Activated CD8-positive, alpha-beta memory T cell treated with anti-CD3 and anti-CD28 coated beads for 24 hours (primary cell): ENCODE measurements around the gene CISH.

Experiments used
- DNase-seq: peaks from one replicate; pipeline ENCODE4 v3.0.0-alpha.2; 2020

The CISH gene

DNA sequence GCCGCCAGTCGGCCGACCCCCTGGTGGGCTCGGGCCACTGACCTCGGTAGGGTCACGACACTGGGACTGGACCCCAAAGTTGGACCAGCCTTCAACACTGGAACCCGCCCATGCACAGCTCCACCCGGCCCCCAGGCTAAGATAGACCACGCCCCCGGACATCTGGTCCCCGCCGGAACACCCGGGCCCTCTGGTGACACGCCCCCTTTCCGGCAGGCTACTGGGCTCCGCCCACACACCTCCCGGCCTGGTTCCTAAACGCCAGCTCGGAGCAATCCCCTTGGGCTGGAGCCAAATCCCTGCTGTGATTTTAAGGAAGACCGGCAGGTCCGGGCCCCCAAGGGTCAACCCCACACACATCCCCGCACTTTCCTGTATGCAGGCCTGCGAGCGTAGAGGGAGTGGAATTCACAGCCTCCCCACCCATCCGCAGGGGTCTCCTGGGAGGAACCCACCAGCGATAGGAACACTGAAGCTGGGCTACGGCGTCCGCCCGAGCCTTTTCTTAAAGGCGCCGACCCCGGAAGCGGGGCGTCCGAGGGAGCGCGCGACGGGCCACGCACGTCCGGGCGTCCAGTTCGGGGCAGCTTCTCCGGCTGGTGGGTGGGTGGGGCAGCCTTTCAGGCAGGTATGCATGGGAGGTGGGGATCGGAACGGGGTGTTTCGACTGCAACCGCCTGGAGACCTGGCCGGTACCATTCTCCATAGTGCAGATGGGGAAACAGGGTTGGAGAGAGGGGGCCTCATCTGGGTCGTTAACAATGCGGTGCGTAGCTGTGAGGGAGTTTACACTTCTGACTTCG lies 42.4 kb downstream of the CISH start, which contains the start of gene HEMK1:
HEMK1 (plus strand) TSS at position 576 of the 803 bp plus-strand sequence. CDS start 1,583 bp downstream, outside the sequence.
- DNase-seq = peak; percentile 98

DNA sequence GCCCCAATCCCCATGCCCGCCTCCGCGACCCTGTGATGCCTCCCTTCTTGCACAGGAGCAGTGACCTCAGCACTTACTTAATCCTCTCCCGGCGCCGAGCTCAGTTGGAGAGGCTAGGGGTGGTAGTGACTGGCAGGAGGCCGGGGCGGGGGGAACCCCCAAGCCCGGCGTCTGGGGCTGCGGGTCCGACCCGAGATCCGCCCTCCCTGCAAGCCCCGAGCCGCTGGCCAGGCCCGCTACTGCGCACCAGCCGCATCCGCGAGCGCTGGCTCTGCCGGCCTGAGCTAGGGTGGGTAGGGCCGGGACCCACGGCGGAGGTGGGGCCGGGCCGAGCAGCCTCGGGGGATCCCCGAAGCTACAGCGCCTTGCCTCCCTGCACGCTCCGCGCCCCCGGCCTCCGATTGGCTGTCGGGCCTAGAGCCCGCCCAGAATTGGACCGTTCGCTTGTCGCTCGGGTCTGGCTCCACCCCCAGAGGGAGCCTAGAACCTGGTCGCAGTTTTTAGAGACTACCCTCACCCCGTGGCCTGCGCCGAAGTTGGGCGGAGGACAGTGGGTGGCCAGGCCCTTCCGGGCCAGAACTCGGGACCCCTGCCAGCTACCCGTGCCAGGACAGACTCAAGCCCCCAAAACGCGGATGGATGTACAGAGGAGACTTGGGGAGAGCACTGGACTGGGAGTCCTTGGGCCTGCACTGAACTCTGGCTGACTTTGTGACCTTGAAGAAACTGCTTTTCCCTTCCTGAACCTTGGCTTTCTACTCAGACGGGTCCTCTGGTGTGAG lies 44.0 kb downstream of the CISH start, which contains the start of gene C3orf18:
C3orf18 (minus strand) TSS at position 362 of the 782 bp plus-strand sequence. CDS start 2,048 bp downstream, outside the sequence.
- peak; percentile 97 for DNase-seq

DNA sequence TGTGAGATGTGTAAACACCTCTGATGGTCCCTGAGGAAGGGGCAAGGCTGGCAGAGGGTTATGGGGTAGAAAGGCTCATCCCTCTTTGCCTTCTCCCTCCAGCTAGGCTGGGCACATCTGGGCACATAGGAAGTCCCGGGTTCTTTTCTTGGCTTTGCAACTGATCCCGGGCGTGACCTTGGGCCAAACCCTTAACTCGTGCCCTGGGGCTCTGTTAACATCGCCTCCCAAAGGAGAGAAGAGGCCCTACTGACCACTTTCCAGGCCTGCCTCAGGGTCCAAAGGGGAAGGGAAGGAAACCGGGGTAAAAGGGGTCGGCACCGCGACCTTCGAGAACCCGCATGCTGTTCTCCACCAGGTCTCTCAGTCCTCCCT lies 44.6 kb downstream of the CISH start:
- DNase-seq = no peak

DNA sequence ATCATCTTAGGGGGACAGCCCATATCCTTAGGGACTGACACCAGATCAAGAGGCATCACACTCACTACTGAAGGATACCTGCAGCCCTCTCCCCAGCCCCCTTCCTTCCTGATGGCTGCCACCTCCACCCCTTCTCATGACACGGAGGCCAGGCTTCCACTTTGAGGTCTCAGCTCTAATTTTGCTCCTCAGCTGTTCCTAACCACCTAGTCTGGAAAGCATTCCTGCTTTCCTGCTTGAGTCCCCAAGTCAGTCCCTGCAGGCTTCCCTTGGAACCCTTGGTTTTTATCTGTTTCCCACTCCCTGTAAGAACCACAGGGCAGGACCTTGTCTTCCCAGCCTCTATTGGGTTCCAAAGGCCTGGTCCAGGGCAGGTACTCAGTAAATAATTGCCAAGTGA lies 47.3 kb downstream of the CISH start:
- DNase-seq = no peak

DNA sequence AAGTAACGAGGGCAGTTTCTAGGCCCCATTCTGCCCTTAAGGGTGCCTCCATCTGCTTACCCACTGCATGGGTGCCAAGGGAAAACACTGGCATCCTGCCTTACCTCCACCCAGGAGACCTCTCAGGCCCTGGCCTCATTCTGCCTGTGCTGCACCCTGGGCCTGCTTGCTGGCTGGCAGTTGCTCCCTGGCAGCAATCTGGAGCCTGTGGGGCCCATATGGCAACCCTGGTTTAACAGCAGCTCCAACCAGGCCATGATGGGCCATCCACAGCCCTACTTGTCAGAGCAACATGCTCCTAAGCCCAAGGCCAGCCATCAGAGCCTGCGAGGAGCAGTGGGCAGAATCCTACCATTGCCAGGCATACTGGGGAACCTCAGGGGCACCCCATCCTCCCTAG lies 47.7 kb downstream of the CISH start:
- DNase-seq = no peak

DNA sequence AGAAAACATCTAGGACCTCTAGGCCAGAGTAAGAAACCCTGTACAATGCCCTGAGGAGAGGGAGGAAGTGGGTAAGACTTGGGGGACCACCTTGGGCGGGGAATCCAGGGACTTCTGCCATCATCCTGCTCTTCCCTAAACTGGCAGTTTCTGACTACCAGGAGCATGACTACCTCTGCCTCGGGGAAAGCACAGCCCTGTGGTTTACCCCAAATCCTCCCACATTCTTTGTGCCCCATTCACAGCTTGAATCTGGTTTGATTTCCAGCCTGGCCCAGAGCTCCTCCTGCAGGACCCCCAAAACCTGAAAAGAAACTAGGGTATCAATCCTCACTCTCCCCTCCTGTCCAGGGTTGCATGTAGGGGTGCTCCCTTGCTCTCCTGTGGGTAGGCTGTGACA lies 48.7 kb downstream of the CISH start:
- no peak for DNase-seq

DNA sequence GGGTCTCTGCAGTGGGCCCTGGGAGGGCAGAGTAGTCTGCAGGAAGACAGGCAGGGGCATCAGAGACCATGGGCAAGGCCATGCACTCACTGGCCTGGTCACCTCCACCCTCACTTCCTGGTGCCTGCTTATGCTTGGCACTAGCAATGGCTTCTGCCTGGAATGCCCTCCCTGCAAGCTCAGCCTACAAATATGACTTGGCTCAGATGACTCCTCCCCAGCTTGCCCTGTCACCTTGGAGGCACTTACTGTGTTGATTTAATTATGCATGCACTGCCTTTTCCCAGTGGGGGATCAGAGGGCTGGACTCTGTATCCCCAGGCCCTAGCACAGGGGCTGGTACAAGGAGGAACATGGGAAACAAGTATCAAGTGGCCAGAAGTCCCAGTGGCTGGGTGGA lies 51.9 kb downstream of the CISH start:
- no peak for DNase-seq

DNA sequence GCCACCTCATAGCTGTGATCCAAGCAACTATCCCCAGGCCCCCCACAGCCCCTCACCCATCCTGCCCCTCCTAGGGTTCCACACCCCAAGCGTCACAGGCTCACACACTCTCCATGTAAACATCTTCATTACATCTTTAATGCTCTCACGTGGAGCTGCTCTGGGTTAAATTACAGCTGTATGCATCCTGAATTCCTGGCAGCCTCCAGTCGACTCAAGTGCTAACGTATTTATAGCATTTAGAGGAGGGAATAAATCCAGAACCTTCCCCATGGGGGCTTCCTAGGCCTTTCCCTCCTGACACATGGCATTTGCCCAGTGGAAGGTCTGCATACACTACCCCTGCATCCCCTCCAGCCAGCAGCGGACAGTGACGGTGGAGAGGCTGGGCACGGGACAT lies 53.7 kb downstream of the CISH start:
- DNase-seq = no peak

DNA sequence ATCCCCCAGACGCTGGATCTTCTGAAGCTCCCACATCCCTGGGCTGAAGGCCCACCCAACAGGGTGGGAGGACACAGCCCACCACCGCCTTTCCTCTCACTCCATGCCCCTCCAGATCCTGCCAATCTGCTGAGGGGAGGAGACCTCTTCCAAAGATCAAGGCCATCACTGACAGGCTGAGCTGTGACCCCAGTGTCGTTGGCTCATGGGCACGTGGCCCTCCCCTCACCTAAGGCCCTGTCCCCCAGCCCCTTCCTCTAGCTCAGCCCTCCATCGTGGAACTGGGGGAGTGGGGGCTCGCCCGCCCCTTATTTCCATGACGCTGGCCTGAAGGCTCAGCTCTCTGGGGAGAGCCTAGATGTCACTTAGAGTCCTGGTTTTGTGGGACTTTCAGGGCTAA lies 54.5 kb downstream of the CISH start:
- DNase-seq = no peak
